HuH-7.5 (cell line): Measurements from ENCODE around the gene PRKCI.
"Not testable (repeated sequence)": the region's sequence is repeated elsewhere in the genome, so short reads cannot be mapped to it uniquely, and the experiment has no call there.

Experiments
- DNase-seq: peaks from one replicate; pipeline ENCODE4 v3.0.0; 2011; ENCODE audit warnings: low spot score

Gene PRKCI

GRCh38 chr3:170290194-170290593 is 68.0 kb downstream of the PRKCI start:
- no peak for DNase-seq

- DNase-seq, result no peak
These were observed 73.4 kb downstream of the PRKCI start for GRCh38 chr3:170295586-170295985.

GRCh38 chr3:170296703-170297102 is 74.5 kb downstream of the PRKCI start:
- DNase-seq, result no peak

GRCh38 chr3:170301405-170301804 is 79.2 kb downstream of the PRKCI start:
- DNase-seq, result no peak

GRCh38 chr3:170302008-170302407 is 79.8 kb downstream of the PRKCI start:
- DNase-seq, result no peak

GRCh38 chr3:170306015-170306414 is 83.8 kb downstream of the PRKCI start:
- no peak for DNase-seq

- DNase-seq, result no peak
These were observed 85.6 kb downstream of the PRKCI start for GRCh38 chr3:170307671-170308405.

- no peak for DNase-seq
These were observed 86.8 kb downstream of the PRKCI start for GRCh38 chr3:170309046-170309445.

GRCh38 chr3:170317954-170318353 is 95.7 kb downstream of the PRKCI start:
- no peak for DNase-seq

- DNase-seq, result no peak
These were observed 98.4 kb downstream of the PRKCI start for GRCh38 chr3:170320461-170321121.

GRCh38 chr3:170321321-170322034 is 99.3 kb downstream of the PRKCI start:
- no peak for DNase-seq

GRCh38 chr3:170322566-170323269 is 100.5 kb downstream of the PRKCI start:
- no peak for DNase-seq

GRCh38 chr3:170323331-170323730 is 101.1 kb downstream of the PRKCI start:
- DNase-seq, result no peak

- DNase-seq, result no peak
These were observed 102.7 kb downstream of the PRKCI start for GRCh38 chr3:170324962-170325361.

GRCh38 chr3:170327040-170327808 is 105.0 kb downstream of the PRKCI start:
- DNase-seq, result no peak

- DNase-seq, result not testable (repeated sequence)
These were observed 105.8 kb downstream of the PRKCI start for GRCh38 chr3:170327868-170328548.

- DNase-seq, result no peak
These were observed 108.1 kb downstream of the PRKCI start for GRCh38 chr3:170330366-170330765.

- peak; percentile 35 for DNase-seq
These were observed 108.9 kb downstream of the PRKCI start for GRCh38 chr3:170331143-170331542.

- no peak for DNase-seq
These were observed 115.2 kb downstream of the PRKCI start for GRCh38 chr3:170337420-170337819.

- DNase-seq, result no peak
These were observed 116.6 kb downstream of the PRKCI start for GRCh38 chr3:170338690-170339340.
